H9 (cell line): ENCODE measurements around the gene LLCFC1. TPM values are rescaled to one million over a fixed set of nuclear protein-coding genes. Genes with fewer than 3 reads are reported as not detected.

ENCODE experiments used
- DNase-seq: peaks from one replicate; pipeline ENCODE4 v3.0.0-alpha.2; 2017
- H2AFZ ChIP-seq: one replicate; pipeline ENCODE4 v1.6.1; 2013; ENCODE audit warnings: mild to moderate bottlenecking, low read length, control low read depth, moderate library complexity
- H2AK5ac ChIP-seq: 2 replicates; pipeline ENCODE4 v1.6.1; 2013; ENCODE audit warnings: low read length, control low read depth, mixed read lengths; ENCODE audit not compliant: insufficient read length
- H2BK120ac ChIP-seq: one replicate; pipeline ENCODE4 v1.6.1; 2013; ENCODE audit warnings: low read depth, mild to moderate bottlenecking, low read length, control low read depth, inconsistent platforms; ENCODE audit not compliant: poor library complexity, severe bottlenecking
- H2BK12ac ChIP-seq: 2 replicates; pipeline ENCODE4 v1.6.1; 2013; ENCODE audit warnings: low read length, control low read depth, mixed read lengths, low read depth; ENCODE audit not compliant: insufficient read length
- H2BK15ac ChIP-seq: 2 replicates; pipeline ENCODE4 v1.6.1; 2013; ENCODE audit warnings: low read depth, low read length, control low read depth
- H2BK20ac ChIP-seq: one replicate; pipeline ENCODE4 v1.6.1; 2013; ENCODE audit warnings: low read depth, mild to moderate bottlenecking, low read length, control low read depth, inconsistent platforms; ENCODE audit not compliant: poor library complexity, severe bottlenecking
- H2BK5ac ChIP-seq: 2 replicates; pipeline ENCODE4 v1.6.1; 2013; ENCODE audit warnings: low read length, control low read depth, mixed read lengths; ENCODE audit not compliant: insufficient read length
- H3K14ac ChIP-seq: 2 replicates; pipeline ENCODE4 v1.6.1; 2013; ENCODE audit warnings: low read length, control low read depth; ENCODE audit not compliant: insufficient read depth
- H3K18ac ChIP-seq: 2 replicates; pipeline ENCODE4 v1.6.1; 2013; ENCODE audit warnings: low read depth, mild to moderate bottlenecking, mixed read lengths, low read length, control low read depth; ENCODE audit not compliant: insufficient read length
- H3K23ac ChIP-seq: 2 replicates; pipeline ENCODE4 v1.6.1; 2013; ENCODE audit warnings: low read length, control low read depth, mixed read lengths, low read depth; ENCODE audit not compliant: insufficient read length
- H3K23me2 ChIP-seq: 2 replicates; pipeline ENCODE4 v1.6.1; 2013; ENCODE audit warnings: low read depth, mild to moderate bottlenecking, mixed read lengths, low read length, control low read depth; ENCODE audit not compliant: insufficient read length, poor library complexity, severe bottlenecking
- H3K27ac ChIP-seq: 2 replicates; pipeline ENCODE4 v1.5.1; 2013; ENCODE audit warnings: low read length, control low read depth, mixed read lengths, low read depth; ENCODE audit not compliant: insufficient read length
- H3K27me3 ChIP-seq: 2 replicates; pipeline ENCODE4 v1.6.1; 2013; ENCODE audit warnings: low read length, control low read depth, inconsistent platforms; ENCODE audit not compliant: insufficient read depth
- H3K4ac ChIP-seq: 2 replicates; pipeline ENCODE4 v1.6.1; 2013; ENCODE audit warnings: low read depth, mild to moderate bottlenecking, control low read depth, inconsistent platforms, low read length, moderate library complexity
- H3K4me1 ChIP-seq: 2 replicates; pipeline ENCODE4 v1.6.1; 2013; ENCODE audit warnings: low read length, control low read depth, inconsistent platforms; ENCODE audit not compliant: insufficient read depth
- H3K4me2 ChIP-seq: 2 replicates; pipeline ENCODE4 v1.6.1; 2013; ENCODE audit warnings: low read length, control low read depth, mixed read lengths; ENCODE audit not compliant: insufficient read length, insufficient read depth
- H3K56ac ChIP-seq: 2 replicates; pipeline ENCODE4 v1.6.1; 2013; ENCODE audit warnings: low read depth, mild to moderate bottlenecking, mixed read lengths, low read length, control low read depth; ENCODE audit not compliant: insufficient read length
- H3K79me1 ChIP-seq: 2 replicates; pipeline ENCODE4 v1.6.1; 2013; ENCODE audit warnings: low read depth, mild to moderate bottlenecking, moderate library complexity, low read length, control low read depth, inconsistent platforms; ENCODE audit not compliant: insufficient read depth, poor library complexity, severe bottlenecking
- H3K79me2 ChIP-seq: 2 replicates; pipeline ENCODE4 v1.6.1; 2013; ENCODE audit warnings: low read length, control low read depth, inconsistent platforms; ENCODE audit not compliant: insufficient read depth
- H3K9ac ChIP-seq: 2 replicates; pipeline ENCODE4 v1.6.1; 2013; ENCODE audit warnings: low read length, control low read depth, mixed read lengths; ENCODE audit not compliant: insufficient read length; ENCODE audit errors: extremely low read depth
- H3K9me3 ChIP-seq: one replicate; pipeline ENCODE4 v1.6.1; 2013; ENCODE audit warnings: low read depth, low read length, inconsistent platforms; ENCODE audit not compliant: control insufficient read depth
- H3T11ph ChIP-seq: one replicate; pipeline ENCODE4 v1.6.1; 2013; ENCODE audit warnings: mild to moderate bottlenecking, low read length, control low read depth, inconsistent platforms
- H4K20me1 ChIP-seq: one replicate; pipeline ENCODE4 v1.6.1; 2013; ENCODE audit not compliant: control insufficient read depth, insufficient read length, insufficient read depth
- H4K5ac ChIP-seq: 2 replicates; pipeline ENCODE4 v1.6.1; 2013; ENCODE audit warnings: low read depth, mild to moderate bottlenecking, mixed read lengths, low read length, control low read depth; ENCODE audit not compliant: insufficient read length
- H4K8ac ChIP-seq: replicated peaks from 2 replicates; pipeline ENCODE4 v1.6.1; 2013; ENCODE audit warnings: low read length, control low read depth, mixed read lengths, low read depth; ENCODE audit not compliant: insufficient read length
- H4K91ac ChIP-seq: 2 replicates; pipeline ENCODE4 v1.6.1; 2013; ENCODE audit warnings: low read depth, mild to moderate bottlenecking, moderate library complexity, mixed read lengths, low read length, control low read depth; ENCODE audit not compliant: insufficient read length
- H3K27ac Mint-ChIP-seq, 3 experiments: 2 replicates in 2 of 3; 3 replicates in 1 of 3; pipeline ENCODE4 v1.8.0; 2020 to 2021; ENCODE audit warnings: mixed read lengths in 3 of 3, mild to moderate bottlenecking in 1 of 3, moderate library complexity in 1 of 3
- H3K27me3 Mint-ChIP-seq: 2 replicates; pipeline ENCODE4 v1.8.0; 2021; ENCODE audit warnings: low read depth, mild to moderate bottlenecking, moderate library complexity, mixed read lengths
- H3K36me3 Mint-ChIP-seq, 3 experiments: 2 replicates in 2 of 3; 3 replicates in 1 of 3; pipeline ENCODE4 v1.8.0; 2020 to 2021; ENCODE audit warnings: low read depth in 3 of 3, mixed read lengths in 3 of 3; ENCODE audit not compliant: insufficient read depth in 1 of 3
- H3K4me1 Mint-ChIP-seq, 2 experiments: 2 replicates each; pipeline ENCODE4 v1.8.0; 2020; ENCODE audit warnings: mixed read lengths in 2 of 2
- H3K4me3 Mint-ChIP-seq, 2 experiments: 2 replicates in 1 of 2; 3 replicates in 1 of 2; pipeline ENCODE4 v1.8.0; 2020 to 2021; ENCODE audit warnings: mild to moderate bottlenecking in 2 of 2, mixed read lengths in 2 of 2, moderate library complexity in 1 of 2
- H3K9me3 Mint-ChIP-seq, 2 experiments: 2 replicates in 1 of 2; 3 replicates in 1 of 2; pipeline ENCODE4 v1.8.0; 2020; ENCODE audit warnings: mild to moderate bottlenecking in 2 of 2, mixed read lengths in 2 of 2, moderate library complexity in 1 of 2
- CTCF ChIP-seq: fragments of 200-600 bp; sonication (generic); conservative IDR thresholded peaks from 3 replicates; pipeline ENCODE4 v1.8.0; 2021; ENCODE audit warnings: antibody characterized with exemption, mild to moderate bottlenecking
- WGBS: extraction: QIAGEN DNeasy Blood & Tissue Kit; methylation state at CpG from one replicate; pipeline ENCODE4 v1.1.7; 2013; ENCODE audit warnings: missing lambda C conversion rate, low lambda C conversion rate, mixed read lengths; ENCODE audit not compliant: insufficient read length; ENCODE audit errors: extremely low coverage; 5-methylcytosine and 5-hydroxymethylcytosine counted together
- total RNA-seq: library from RNA; stranded (reverse); gene quantifications from 2 replicates; pipeline ENCODE4 v1.2.1, GENCODE V29; 2021

LLCFC1 gene
- total RNA-seq, 1 experiment from 2014 or later, result not detected

GRCh38 chr7:142894112-142894984 is 44.9 kb upstream of the LLCFC1 start:
- H3K9ac ChIP-seq, result no peak overlapping the region

More at GRCh38 chr7:142894112-142894984, 44.9 kb upstream of the LLCFC1 start:
- WGBS, result no CpG with 5 or more reads among the region's 12 CpGs
- no peaks in the 10 kb centered on the region; the same call in 1 of the 2 replicates for H3K4me1 ChIP-seq
- H4K8ac ChIP-seq, result no peak overlapping the region
- Mint-ChIP-seq H3K27ac (peak overlapping the region in 2 of 3 experiments; percentile 28 to 52; a peak in 2 of 7 replicates), H3K36me3 (no peaks in the 10 kb centered on the region), H3K27me3 (peaks cover 9% of the 10 kb centered on the region), H3K9me3 (peaks cover 3 to 8% of the 10 kb centered on the region in 2 experiments; a peak in 3 of 5 replicates), H3K4me1 (peaks cover 9 to 16% of the 10 kb centered on the region in 2 experiments), H3K4me3 (no peak overlapping the region)
- H3K23me2 ChIP-seq, result no peaks in the 10 kb centered on the region
- no peak overlapping the region for H3K23ac ChIP-seq
- no peak overlapping the region for H3K4me2 ChIP-seq
- H3K18ac ChIP-seq, result no peak overlapping the region
- no peak overlapping the region for H2AK5ac ChIP-seq
- H3K79me2 ChIP-seq, result no peaks in the 10 kb centered on the region
- no peaks in the 10 kb centered on the region for H3K79me1 ChIP-seq
- H3T11ph ChIP-seq, result no peak overlapping the region
- H2BK15ac ChIP-seq, result no peak overlapping the region
- H2AFZ ChIP-seq, result no peak overlapping the region
- no peaks in the 10 kb centered on the region for H3K27me3 ChIP-seq
- no peak overlapping the region for H3K27ac ChIP-seq
- no peak overlapping the region for H2BK20ac ChIP-seq
- no peaks in the 10 kb centered on the region for H3K9me3 ChIP-seq
- no peak overlapping the region for H3K14ac ChIP-seq
- no peak for TF ChIP-seq CTCF
- no peak overlapping the region for H2BK5ac ChIP-seq
- DNase-seq, result peak; percentile 15
- H4K5ac ChIP-seq, result no peak overlapping the region
- no peak overlapping the region for H2BK12ac ChIP-seq
- H3K56ac ChIP-seq, result no peak overlapping the region
- H2BK120ac ChIP-seq, result no peak overlapping the region
- no peak overlapping the region for H3K4ac ChIP-seq
- H4K91ac ChIP-seq, result no peak overlapping the region
- H4K20me1 ChIP-seq, result no peaks in the 10 kb centered on the region
